ENCODE results near the gene TOGARAM2. TPM values are rescaled to one million over a fixed set of nuclear protein-coding genes. Genes with fewer than 3 reads are reported as not detected.

TOGARAM2 gene
- total RNA-seq, 1 donor from 2014 or later: 5.8 TPM

- no peak for DNase-seq (ENCODE audit: low spot score)
- Mint-ChIP-seq H3K9me3 (no peaks in the 10 kb centered on the region), H3K4me1 (ENCODE audit: low read depth) (peaks cover 50% of the 10 kb centered on the region), H3K36me3 (ENCODE audit: low read depth) (peaks cover 2% of the 10 kb centered on the region), H3K4me3 (no peak overlapping the region), H3K27ac (peak overlapping the region; percentile 27), H3K27me3 (ENCODE audit: insufficient read depth) (peaks cover 2% of the 10 kb centered on the region)
- intact Hi-C loops (cut with micrococcal nuclease): loop anchor here (5.0 to 10.0 kb wide), 5 partner anchors 188 to 443 kb away; partner anchors contain the start of gene PPP1CB
These were observed 28.9 kb downstream of the TOGARAM2 start for GRCh38 chr2:29009711-29010677.

- Mint-ChIP-seq H3K4me3 (peak overlapping the region; percentile 74), H3K27me3 (ENCODE audit: insufficient read depth) (peaks cover 2% of the 10 kb centered on the region), H3K36me3 (ENCODE audit: low read depth) (peaks cover 2% of the 10 kb centered on the region), H3K9me3 (no peaks in the 10 kb centered on the region), H3K27ac (peak overlapping the region; percentile 88), H3K4me1 (ENCODE audit: low read depth) (peaks cover 59% of the 10 kb centered on the region)
- peak; percentile 28 for DNase-seq (ENCODE audit: low spot score)
- intact Hi-C loops (cut with micrococcal nuclease): loop anchor here (5.0 to 10.0 kb wide), 5 partner anchors 189 to 444 kb away; partner anchors contain the start of gene PPP1CB
These were observed 29.8 kb downstream of the TOGARAM2 start for GRCh38 chr2:29010946-29011345.

- peaks cover 65% of the 10 kb centered on the region for H3K4me1 Mint-ChIP-seq (ENCODE audit: low read depth)
- H3K27me3 Mint-ChIP-seq (ENCODE audit: insufficient read depth): peaks cover 2% of the 10 kb centered on the region
- no peaks in the 10 kb centered on the region for H3K9me3 Mint-ChIP-seq
- DNase-seq (ENCODE audit: low spot score): peak; percentile 37
- H3K36me3 Mint-ChIP-seq (ENCODE audit: low read depth): peaks cover 2% of the 10 kb centered on the region
- intact Hi-C loops (cut with micrococcal nuclease): loop anchor here (5.0 to 10.0 kb wide), 5 partner anchors 189 to 444 kb away; partner anchors contain the start of gene PPP1CB
- H3K27ac Mint-ChIP-seq: peak overlapping the region; percentile 88
- H3K4me3 Mint-ChIP-seq: peak overlapping the region; percentile 74
These were observed 30.4 kb downstream of the TOGARAM2 start for GRCh38 chr2:29011418-29012060.

GRCh38 chr2:29012211-29012681 lies 31.1 kb downstream of the TOGARAM2 start:
- Mint-ChIP-seq H3K4me3 (no peak overlapping the region), H3K9me3 (no peaks in the 10 kb centered on the region), H3K36me3 (ENCODE audit: low read depth) (peaks cover 2% of the 10 kb centered on the region), H3K4me1 (ENCODE audit: low read depth) (peaks cover 71% of the 10 kb centered on the region), H3K27ac (no peak overlapping the region), H3K27me3 (ENCODE audit: insufficient read depth) (peaks cover 2% of the 10 kb centered on the region)
- DNase-seq (ENCODE audit: low spot score): no peak
- intact Hi-C loops (cut with micrococcal nuclease): loop anchor here (5.0 to 10.0 kb wide), 5 partner anchors 190 to 445 kb away; partner anchors contain the start of gene PPP1CB

GRCh38 chr2:29013057-29013780 lies 32.1 kb downstream of the TOGARAM2 start:
- H3K27me3 Mint-ChIP-seq (ENCODE audit: insufficient read depth): peaks cover 2% of the 10 kb centered on the region
- H3K4me3 Mint-ChIP-seq: peak overlapping the region; percentile 88
- DNase-seq (ENCODE audit: low spot score): no peak
- peaks cover 2% of the 10 kb centered on the region for H3K36me3 Mint-ChIP-seq (ENCODE audit: low read depth)
- intact Hi-C loops (cut with micrococcal nuclease): loop anchor here (5.0 to 10.0 kb wide), 5 partner anchors 191 to 446 kb away; partner anchors contain the start of gene PPP1CB
- H3K9me3 Mint-ChIP-seq: no peaks in the 10 kb centered on the region
- H3K4me1 Mint-ChIP-seq (ENCODE audit: low read depth): peaks cover 71% of the 10 kb centered on the region
- peak overlapping the region; percentile 99 for H3K27ac Mint-ChIP-seq

GRCh38 chr2:29014331-29014730 lies 33.2 kb downstream of the TOGARAM2 start:
- intact Hi-C loops (cut with micrococcal nuclease): loop anchor here (1.0 to 10.0 kb wide), 6 partner anchors 116 to 447 kb away; partner anchors contain the start of gene PPP1CB
- peak overlapping the region; percentile 99 for H3K27ac Mint-ChIP-seq
- peak overlapping the region; percentile 88 for H3K4me3 Mint-ChIP-seq
- peaks cover 2% of the 10 kb centered on the region for H3K36me3 Mint-ChIP-seq (ENCODE audit: low read depth)
- no peaks in the 10 kb centered on the region for H3K9me3 Mint-ChIP-seq
- no peak for DNase-seq (ENCODE audit: low spot score)
- H3K27me3 Mint-ChIP-seq (ENCODE audit: insufficient read depth): peaks cover 2% of the 10 kb centered on the region
- H3K4me1 Mint-ChIP-seq (ENCODE audit: low read depth): peaks cover 65% of the 10 kb centered on the region

- Mint-ChIP-seq H3K4me1 (ENCODE audit: low read depth) (peaks cover 65% of the 10 kb centered on the region), H3K4me3 (peak overlapping the region; percentile 88), H3K9me3 (no peaks in the 10 kb centered on the region), H3K27ac (peak overlapping the region; percentile 99), H3K27me3 (ENCODE audit: insufficient read depth) (peaks cover 2% of the 10 kb centered on the region), H3K36me3 (ENCODE audit: low read depth) (peaks cover 2% of the 10 kb centered on the region)
- DNase-seq (ENCODE audit: low spot score): peak; percentile 65
- intact Hi-C loops (cut with micrococcal nuclease): loop anchor here (1.0 to 10.0 kb wide), 8 partner anchors 57 to 448 kb away; partner anchors contain the start of gene PPP1CB
These were observed 33.8 kb downstream of the TOGARAM2 start for GRCh38 chr2:29014811-29015421.

GRCh38 chr2:29015701-29016470 lies 34.8 kb downstream of the TOGARAM2 start:
- Mint-ChIP-seq H3K27ac (peak overlapping the region; percentile 99), H3K4me3 (peak overlapping the region; percentile 88), H3K27me3 (ENCODE audit: insufficient read depth) (peaks cover 2% of the 10 kb centered on the region), H3K4me1 (ENCODE audit: low read depth) (peaks cover 57% of the 10 kb centered on the region), H3K9me3 (no peaks in the 10 kb centered on the region), H3K36me3 (ENCODE audit: low read depth) (peaks cover 2% of the 10 kb centered on the region)
- intact Hi-C loops (cut with micrococcal nuclease): loop anchor here (1.0 to 10.0 kb wide), 3 partner anchors 58 to 391 kb away; no protein-coding TSS in a partner anchor
- no peak for DNase-seq (ENCODE audit: low spot score)

- H3K27me3 Mint-ChIP-seq (ENCODE audit: insufficient read depth): peaks cover 2% of the 10 kb centered on the region
- H3K36me3 Mint-ChIP-seq (ENCODE audit: low read depth): peaks cover 2% of the 10 kb centered on the region
- no peak for DNase-seq (ENCODE audit: low spot score)
- H3K9me3 Mint-ChIP-seq: no peaks in the 10 kb centered on the region
- intact Hi-C loops (cut with micrococcal nuclease): loop anchor here (10.0 kb wide), 1 partner anchor 392 kb away; no protein-coding TSS in a partner anchor
- peak overlapping the region; percentile 74 for H3K27ac Mint-ChIP-seq
- no peak overlapping the region for H3K4me3 Mint-ChIP-seq
- H3K4me1 Mint-ChIP-seq (ENCODE audit: low read depth): peaks cover 51% of the 10 kb centered on the region
These were observed 35.4 kb downstream of the TOGARAM2 start for GRCh38 chr2:29016504-29016903.

GRCh38 chr2:29017716-29018435 lies 36.8 kb downstream of the TOGARAM2 start:
- H3K4me1 Mint-ChIP-seq (ENCODE audit: low read depth): peaks cover 42% of the 10 kb centered on the region
- no peak for DNase-seq (ENCODE audit: low spot score)
- H3K27ac Mint-ChIP-seq: no peak overlapping the region
- no peaks in the 10 kb centered on the region for H3K9me3 Mint-ChIP-seq
- peaks cover 2% of the 10 kb centered on the region for H3K27me3 Mint-ChIP-seq (ENCODE audit: insufficient read depth)
- intact Hi-C loops (cut with micrococcal nuclease): loop anchor here (10.0 kb wide), 1 partner anchor 393 kb away; no protein-coding TSS in a partner anchor
- H3K4me3 Mint-ChIP-seq: no peak overlapping the region
- peaks cover 2% of the 10 kb centered on the region for H3K36me3 Mint-ChIP-seq (ENCODE audit: low read depth)

- no peak overlapping the region for H3K27ac Mint-ChIP-seq
- intact Hi-C loops (cut with micrococcal nuclease): no loop called here
- peaks cover 2% of the 10 kb centered on the region for H3K36me3 Mint-ChIP-seq (ENCODE audit: low read depth)
- H3K4me3 Mint-ChIP-seq: no peak overlapping the region
- no peaks in the 10 kb centered on the region for H3K27me3 Mint-ChIP-seq (ENCODE audit: insufficient read depth)
- no peaks in the 10 kb centered on the region for H3K9me3 Mint-ChIP-seq
- H3K4me1 Mint-ChIP-seq (ENCODE audit: low read depth): peaks cover 2% of the 10 kb centered on the region
- no peak for DNase-seq (ENCODE audit: low spot score)
These were observed 40.8 kb downstream of the TOGARAM2 start for GRCh38 chr2:29021886-29022285.
